GM19193 (cell line): ENCODE results near the gene CMTM1.

Experiments used
- POLR2A ChIP-seq: IDR thresholded peaks from 4 replicates; pipeline ENCODE4 v1.6.1; 2011; ENCODE audit not compliant: insufficient read depth, insufficient read length; ENCODE audit errors: extremely low read depth

CMTM1 gene

DNA sequence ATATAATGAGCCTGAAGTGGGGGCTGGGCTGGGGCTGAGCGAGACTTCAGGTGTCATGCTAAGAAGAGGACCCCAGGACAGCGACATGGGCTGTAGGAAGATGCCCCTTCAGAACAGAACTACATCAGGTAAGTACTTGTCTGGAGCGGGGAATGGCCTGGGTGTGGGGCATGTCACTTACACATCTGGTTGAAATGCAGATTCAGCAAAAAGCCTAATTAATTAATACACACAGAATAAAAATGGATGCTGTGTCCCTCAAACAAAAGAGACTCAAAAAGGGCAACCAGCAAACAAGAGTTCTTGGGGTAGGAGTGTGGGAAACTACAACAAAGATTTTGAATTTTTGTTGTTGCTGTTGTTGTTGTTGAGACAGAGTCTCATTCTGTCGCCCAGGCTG, 24.8 kb downstream of the CMTM1 start:
- TF ChIP-seq POLR2A: no peak

- TF ChIP-seq POLR2A: no peak
These were observed 26.0 kb downstream of the CMTM1 start for GRCh38 chr16:66592241-66592640.

DNA sequence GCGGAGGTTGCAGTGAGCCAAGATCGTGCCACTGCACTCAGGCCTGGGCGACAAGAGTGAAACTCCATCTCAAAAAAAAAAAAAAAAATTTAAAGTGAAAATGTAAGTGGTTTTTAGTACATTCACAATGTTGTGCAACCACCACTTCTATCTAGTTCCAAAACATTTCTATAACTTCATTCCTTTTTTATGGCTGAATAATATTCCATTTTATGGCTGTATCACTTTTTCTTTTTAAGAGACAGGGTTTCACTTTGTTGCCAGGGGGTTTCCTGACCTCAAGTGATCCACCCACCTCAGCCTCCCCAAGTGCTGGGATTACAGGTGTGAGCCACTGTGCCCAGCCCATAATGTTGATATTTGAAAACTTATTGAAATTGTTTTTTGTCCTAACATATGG, 26.6 kb downstream of the CMTM1 start:
- TF ChIP-seq POLR2A: no peak

DNA sequence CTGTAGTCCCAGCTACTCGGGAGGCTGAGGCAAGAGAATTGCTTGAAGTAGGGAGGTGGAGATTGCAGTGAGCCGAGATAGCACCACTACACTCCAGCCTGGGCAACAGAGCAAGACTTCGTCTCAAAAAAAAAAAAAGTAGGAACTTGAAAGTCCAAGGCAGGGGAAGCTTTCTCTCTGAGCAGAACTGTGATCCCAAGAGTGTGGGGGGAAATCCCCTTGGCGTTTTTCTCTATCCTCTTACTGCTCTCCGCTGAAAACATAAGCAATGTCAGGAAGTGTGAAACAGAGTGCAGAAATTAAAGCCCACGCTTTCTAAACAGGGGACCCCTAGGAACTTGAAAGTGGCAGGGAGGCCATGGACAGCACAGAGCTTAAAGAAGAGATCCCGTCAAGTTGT, 28.5 kb downstream of the CMTM1 start:
- TF ChIP-seq POLR2A: no peak

GRCh38 chr16:66596986-66597848, 31.0 kb downstream of the CMTM1 start:
- no peak for TF ChIP-seq POLR2A

GRCh38 chr16:66598111-66598510, 31.9 kb downstream of the CMTM1 start:
- no peak for TF ChIP-seq POLR2A

DNA sequence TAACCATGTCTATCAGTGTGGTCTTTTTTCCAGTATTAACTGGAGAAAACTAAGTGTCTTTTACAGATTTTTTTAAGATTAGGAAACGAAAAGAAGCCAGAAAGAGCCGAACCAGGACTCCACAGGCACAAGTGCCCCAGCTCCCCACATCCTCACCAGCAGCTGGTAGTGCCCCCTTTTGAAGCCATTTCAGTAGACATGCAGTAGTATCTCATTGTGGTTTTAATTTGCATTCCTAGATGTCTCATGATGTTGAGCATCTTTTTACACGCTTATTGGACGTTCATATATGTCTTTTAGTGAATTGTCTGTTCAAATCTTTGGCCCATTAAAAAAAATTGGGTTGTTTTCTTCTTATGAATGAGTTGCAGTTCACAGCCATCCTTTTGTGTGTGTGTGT, 33.5 kb downstream of the CMTM1 start:
- no peak for TF ChIP-seq POLR2A

DNA sequence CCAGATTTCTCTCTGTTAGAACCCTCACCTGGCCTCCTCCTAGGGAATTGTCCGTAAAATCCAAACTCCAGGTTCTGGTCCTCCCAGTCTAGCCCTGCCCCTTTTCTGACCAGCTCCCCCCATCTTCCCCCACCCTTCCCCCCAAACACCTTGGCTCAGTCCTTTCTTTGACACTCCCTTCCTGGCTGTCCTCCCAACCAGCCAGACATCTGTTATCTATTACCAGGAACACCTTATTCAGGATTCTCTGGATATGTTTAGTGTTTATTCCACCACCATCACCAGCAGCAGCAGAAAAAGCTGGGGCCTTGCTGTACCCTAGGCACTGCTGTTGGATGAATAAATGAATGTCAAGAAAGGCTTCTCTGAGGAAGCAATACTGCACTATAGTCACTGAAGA, 34.2 kb downstream of the CMTM1 start:
- no peak for TF ChIP-seq POLR2A

- TF ChIP-seq POLR2A: no peak
These were observed 35.2 kb downstream of the CMTM1 start for GRCh38 chr16:66601471-66601870.

GRCh38 chr16:66603537-66604375, 37.5 kb downstream of the CMTM1 start:
- TF ChIP-seq POLR2A: peak; percentile 48

GRCh38 chr16:66604376-66605176, 38.3 kb downstream of the CMTM1 start, which contains the start of gene CMTM3:
TSS of gene CMTM3 (plus strand) at chr16:66604704. CDS start at chr16:66604806, 102 bp downstream.
- TF ChIP-seq POLR2A: peak; percentile 35

- TF ChIP-seq POLR2A: no peak
These were observed 39.1 kb downstream of the CMTM1 start for GRCh38 chr16:66605177-66605978.

- TF ChIP-seq POLR2A: no peak
These were observed 39.9 kb downstream of the CMTM1 start for GRCh38 chr16:66605979-66606751.
